ENCODE results near the gene KDM4F. TPM values are rescaled to one million over a fixed set of nuclear protein-coding genes. Genes with fewer than 3 reads are reported as not detected.
"Not testable (repeated sequence)": the region's sequence is repeated elsewhere in the genome, so short reads cannot be mapped to it uniquely, and the experiment has no call there.

KDM4F gene
- total RNA-seq: not detected
- polyA plus RNA-seq: not detected
- long read RNA-seq, donor 1: 0 reads
- long read RNA-seq, donor 2: 0 reads
- long read RNA-seq, donor 3: 0 reads

- intact Hi-C loops (cut with DNase I); H3K9me3 ChIP-seq; H3K27ac ChIP-seq; DNase-seq; H3K4me1 ChIP-seq; ATAC-seq; H3K4me3 ChIP-seq; H3K36me3 ChIP-seq: not testable (repeated sequence)
- peaks cover 0 to 34% (median 0%) of the 10 kb centered on the region in 9 donors for H3K27me3 ChIP-seq
- 53 to 72% (median 61%) methylated on average over 3 of the region's 3 CpGs for WGBS, 4 donors
These were observed at the start of gene KDM4F for GRCh38 chr11:95049122-95049521. KDM4F (plus strand) TSS chr11:95049422.

GRCh38 chr11:95003716-95004115 is 45.5 kb upstream of the KDM4F start:
- H3K4me3 ChIP-seq: no peak overlapping the region
- H3K4me1 ChIP-seq: no peaks in the 10 kb centered on the region
- TF ChIP-seq CTCF (IDR thresholded peaks at IDR 0.05) (no peak), POLR2A (IDR thresholded peaks at IDR 0.05) (no peak)
- no peaks in the 10 kb centered on the region for H3K27me3 ChIP-seq
- DNase-seq: no peak
- no peaks in the 10 kb centered on the region for H3K36me3 ChIP-seq
- peaks cover 0 to 7% (median 0%) of the 10 kb centered on the region in 12 donors for H3K9me3 ChIP-seq
- ATAC-seq: no peak
- intact Hi-C loops (cut with DNase I): no loop called here
- no peak overlapping the region for H3K27ac ChIP-seq

- no peak for ATAC-seq
- Histone ChIP-seq H3K9me3 (peaks cover 0 to 9% (median 0%) of the 10 kb centered on the region in 12 donors), H3K4me1 (no peaks in the 10 kb centered on the region), H3K36me3 (no peaks in the 10 kb centered on the region), H3K27ac (no peak overlapping the region), H3K27me3 (no peaks in the 10 kb centered on the region), H3K4me3 (no peak overlapping the region)
- 76 to 85% (median 79%) methylated on average over 1 of the region's 1 CpG for WGBS, 4 donors
- no peak for DNase-seq
- intact Hi-C loops (cut with DNase I): no loop called here
- TF ChIP-seq POLR2A (IDR thresholded peaks at IDR 0.05) (no peak), CTCF (IDR thresholded peaks at IDR 0.05) (no peak)
These were observed 43.6 kb upstream of the KDM4F start for GRCh38 chr11:95005642-95006041.

GRCh38 chr11:95011376-95011775 is 37.8 kb upstream of the KDM4F start:
- TF ChIP-seq POLR2A (IDR thresholded peaks at IDR 0.05) (no peak), CTCF (IDR thresholded peaks at IDR 0.05) (no peak)
- Histone ChIP-seq H3K4me1 (no peaks in the 10 kb centered on the region), H3K4me3 (no peak overlapping the region), H3K27ac (no peak overlapping the region), H3K9me3 (peaks cover 0 to 9% (median 0%) of the 10 kb centered on the region in 12 donors), H3K36me3 (no peaks in the 10 kb centered on the region), H3K27me3 (peaks cover 0 to 10% (median 0%) of the 10 kb centered on the region in 9 donors)
- DNase-seq (no peak), ATAC-seq (no peak)
- intact Hi-C loops (cut with DNase I): no loop called here

- no peaks in the 10 kb centered on the region for H3K9me3 ChIP-seq
- TF ChIP-seq POLR2A (IDR thresholded peaks at IDR 0.05): no peak
- TF ChIP-seq CTCF (IDR thresholded peaks at IDR 0.05): no peak
- 80 to 87% (median 84%) methylated on average over 10 to 12 of the region's 12 CpGs for WGBS, 4 donors
- no peak overlapping the region for H3K27ac ChIP-seq
- intact Hi-C loops (cut with DNase I): no loop called here
- H3K36me3 ChIP-seq: no peaks in the 10 kb centered on the region
- no peak overlapping the region for H3K4me3 ChIP-seq
- ATAC-seq (no peak), DNase-seq (no peak)
- H3K27me3 ChIP-seq: peaks cover 0 to 10% (median 0%) of the 10 kb centered on the region in 9 donors
- H3K4me1 ChIP-seq: no peaks in the 10 kb centered on the region
These were observed 34.9 kb upstream of the KDM4F start for GRCh38 chr11:95014184-95014821.
